Fibroblast of skin of abdomen (primary cell): Measurements from ENCODE around the gene SST.

ENCODE experiments used
- DNase-seq: peaks from one replicate; pipeline ENCODE4 v3.0.0-alpha.2; 2013

The SST gene

GRCh38 chr3:187626581-187626980 is 43.6 kb downstream of the SST start:
- DNase-seq = no peak

GRCh38 chr3:187624588-187624987 is 45.6 kb downstream of the SST start:
- DNase-seq = peak; percentile 9

- DNase-seq = no peak
Measured at GRCh38 chr3:187623285-187623814, 46.8 kb downstream of the SST start.

- DNase-seq = no peak
Measured at GRCh38 chr3:187621881-187622280, 48.3 kb downstream of the SST start.

- no peak for DNase-seq
Measured at GRCh38 chr3:187619461-187619860, 50.7 kb downstream of the SST start.
